K562 (cell line): ENCODE measurements around the gene BCAS3. TPM values are rescaled to one million over a fixed set of nuclear protein-coding genes. Genes with fewer than 3 reads are reported as not detected.

ENCODE experiments used
- ATAC-seq: fragments of 200-7000 bp; cut with Tn5 transposase; 3 replicates; pipeline ENCODE4 v1.9.1; 2020; ENCODE audit warnings: moderate library complexity
- BruUV-seq: library from RNA; stranded (reverse); fragments of 400-500 nt; replicated peaks from 2 replicates; lab custom pipeline; 2021; lab: Mats Ljungman, UMichigan
- CTCF ChIA-PET: fragments of 300-600 bp; formaldehyde crosslinking; extraction: SDS; loops from one replicate; lab custom pipeline; 2021; ENCODE audit warnings: low intra/inter-chr PET ratio; lab: Yijun Ruan, JAX
- POLR2A ChIA-PET: fragments of 300-600, 350-650 bp; sonication (Branson Sonifier 250); formaldehyde crosslinking; extraction: SDS; loops from one replicate; lab custom pipeline; 2021; ENCODE audit warnings: antibody characterized with exemption, inconsistent platforms; lab: Yijun Ruan, JAX
- DNase-seq, 4 experiments: peaks; one replicate each; pipeline versions ENCODE4 v3.0.0 to v3.0.0-alpha.2; 2011 to 2018; ENCODE audit warnings: low spot score in 3 of 4, mixed read lengths in 3 of 4; ENCODE audit errors: extremely low read depth in 1 of 4
- FAIRE-seq: peaks from 2 replicates; lab custom pipeline; 2011; peaks lifted over from hg19 to GRCh38; lab: Jason Lieb, UNC
- H2AFZ ChIP-seq: 2 replicates; pipeline ENCODE4 v1.6.0; 2011; ENCODE audit warnings: low read depth, low read length, control low read depth, inconsistent platforms
- H3K27ac ChIP-seq: fragments of 200-600 bp; 3 replicates; pipeline ENCODE4 v1.8.0; 2011; ENCODE audit warnings: low read depth, mild to moderate bottlenecking, control low read depth, inconsistent platforms, low read length, moderate library complexity, mixed read lengths; ENCODE audit errors: extremely low read depth
- H3K27me3 ChIP-seq, 2 experiments: fragments of 300-600 bp in 1 of 2; 2 replicates in 1 of 2; 3 replicates in 1 of 2; pipeline versions ENCODE4 v1.6.0 to v1.8.0; 2011; ENCODE audit warnings: inconsistent platforms in 2 of 2, low read length in 2 of 2, mild to moderate bottlenecking in 1 of 2, mixed read lengths in 1 of 2, moderate library complexity in 1 of 2; ENCODE audit not compliant: control insufficient read depth in 2 of 2, insufficient read depth in 2 of 2
- H3K36me3 ChIP-seq: fragments of 300-600 bp; 3 replicates; pipeline ENCODE4 v1.8.0; 2011; ENCODE audit warnings: mild to moderate bottlenecking, low read length, inconsistent platforms; ENCODE audit not compliant: control insufficient read depth, insufficient read depth
- H3K4me1 ChIP-seq, 2 experiments: fragments of 200-600 bp in 1 of 2; replicated peaks in 1 of 2; 2 replicates in 1 of 2; 3 replicates in 1 of 2; pipeline versions ENCODE4 v1.5.1 to v1.8.0; 2011; ENCODE audit warnings: inconsistent platforms in 2 of 2, low read length in 2 of 2, mild to moderate bottlenecking in 1 of 2, mixed read lengths in 1 of 2, moderate library complexity in 1 of 2; ENCODE audit not compliant: control insufficient read depth in 2 of 2, insufficient read depth in 2 of 2
- H3K4me2 ChIP-seq: 2 replicates; pipeline ENCODE4 v1.6.1; 2011; ENCODE audit warnings: low read length, control low read depth, inconsistent platforms, mixed read lengths; ENCODE audit not compliant: insufficient read depth
- H3K4me3 ChIP-seq: fragments of 200-600 bp; sonication (generic), shearing (Covaris generic); 2 replicates; pipeline ENCODE4 v1.5.1; 2016; ENCODE audit warnings: control low read depth, inconsistent platforms
- H3K79me2 ChIP-seq: fragments of 200-600 bp; 3 replicates; pipeline ENCODE4 v1.8.0; 2011; ENCODE audit warnings: low read length, inconsistent platforms; ENCODE audit not compliant: control insufficient read depth, insufficient read depth
- H3K9ac ChIP-seq, 2 experiments: 2 replicates each; pipeline versions ENCODE4 v1.6.0 to v1.6.1; 2011; ENCODE audit warnings: low read depth in 2 of 2, low read length in 2 of 2, control low read depth in 1 of 2, inconsistent platforms in 1 of 2, mild to moderate bottlenecking in 1 of 2, mixed read lengths in 1 of 2; ENCODE audit not compliant: insufficient read depth in 1 of 2
- H3K9me1 ChIP-seq: one replicate; pipeline ENCODE4 v1.6.0; 2011; ENCODE audit warnings: inconsistent platforms, mild to moderate bottlenecking, low read length, moderate library complexity; ENCODE audit not compliant: control insufficient read depth, insufficient read depth
- H3K9me3 ChIP-seq: replicated peaks from 2 replicates; pipeline ENCODE4 v1.5.1; 2011; ENCODE audit warnings: low read depth, low read length, inconsistent platforms; ENCODE audit not compliant: control insufficient read depth, insufficient read depth
- H4K20me1 ChIP-seq: replicated peaks from 2 replicates; pipeline ENCODE4 v1.6.1; 2011; ENCODE audit warnings: low read length, inconsistent platforms, mixed read lengths; ENCODE audit not compliant: control insufficient read depth, insufficient read depth
- ARID2 ChIP-seq: fragments of 450-650 bp; IDR thresholded peaks from 2 replicates; pipeline ENCODE4 v1.6.1; 2017; ENCODE audit warnings: antibody characterized with exemption, mild to moderate bottlenecking
- CBX1 ChIP-seq: sonication (generic); IDR thresholded peaks from 2 replicates; pipeline ENCODE4 v1.6.1; 2016; ENCODE audit warnings: antibody characterized with exemption, low read depth, mild to moderate bottlenecking
- CCAR2 ChIP-seq: fragments of 200-400 bp; formaldehyde crosslinking; IDR thresholded peaks from 2 replicates; pipeline ENCODE4 v1.6.1; 2017; ENCODE audit warnings: mild to moderate bottlenecking, low read depth, low read length
- FOXA3 ChIP-seq, 2 experiments: fragments of 450-650 bp in 1 of 2; sonication (generic) in 1 of 2; formaldehyde crosslinking; IDR thresholded peaks in 1 of 2; conservative IDR thresholded peaks in 1 of 2; 2 replicates each; pipeline versions ENCODE4 v1.4.0 to v1.8.0; 2020 to 2022; ENCODE audit warnings: mild to moderate bottlenecking in 2 of 2, missing genetic modification reagents in 1 of 2
- NFIX ChIP-seq: fragments of 250-450 bp; sonication (Bioruptor Pico); IDR thresholded peaks from 2 replicates; pipeline ENCODE4 v1.4.0; 2020; ENCODE audit warnings: low read depth, mild to moderate bottlenecking, moderate library complexity
- PHF21A ChIP-seq: fragments of 450-650 bp; IDR thresholded peaks from 2 replicates; pipeline ENCODE4 v1.6.1; 2017; ENCODE audit warnings: low read depth, borderline replicate concordance
- PML ChIP-seq: IDR thresholded peaks from 2 replicates; pipeline ENCODE4 v1.6.1; 2012; ENCODE audit warnings: low read length, inconsistent platforms
- ZNF165 ChIP-seq: fragments of 250-450 bp; sonication (Bioruptor Pico); IDR thresholded peaks from 2 replicates; pipeline ENCODE4 v1.4.0; 2020; ENCODE audit warnings: borderline replicate concordance
- WGBS: fragments of 100-300 bp; shearing (Covaris generic); methylation state at CpG from one replicate; pipeline ENCODE4 v1.1.6; 2016; ENCODE audit warnings: low coverage, mixed read lengths; ENCODE audit not compliant: insufficient coverage; ENCODE audit errors: missing lambda C conversion rate; 5-methylcytosine and 5-hydroxymethylcytosine counted together
- in situ Hi-C: fragments of 300-500 bp; cut with MboI; formaldehyde crosslinking; loops from 4 replicates; pipeline ENCODE4 v1.15.0; 2018; ENCODE audit warnings: inconsistent platforms, mixed read lengths
- intact Hi-C: fragments of 100-400 bp; cut with micrococcal nuclease; formaldehyde crosslinking; loops from 2 replicates; pipeline ENCODE4 v1.14.2; 2022
- polyA plus RNA-seq, 8 experiments: library from polyadenylated mRNA; depleted of rRNA in 4 of 8; stranded (reverse) in 5 of 8; unstranded in 3 of 8; fragments of >200 nt; fragmentation: Nextera tagmentation in 2 of 8; fragmentation: Illumina TruSeq in 1 of 8; extraction: Ambion mirVana in 2 of 8; extraction: Trizol in 1 of 8; gene quantifications; 2 replicates each; pipeline versions ENCODE4 v1.2.1 to v1.2.3, GENCODE V29; 2011 to 2014; ENCODE audit warnings: inconsistent platforms in 1 of 8, missing spikeins in 1 of 8
- total RNA-seq, 7 experiments: library from RNA; depleted of rRNA in 6 of 7; stranded (reverse); fragments of >200 nt in 6 of 7; fragmentation: Illumina TruSeq in 2 of 7; extraction: Trizol in 2 of 7; gene quantifications; 2 replicates each; pipeline versions ENCODE4 v1.2.1 to v1.2.3, GENCODE V29; 2011 to 2021; ENCODE audit warnings: low replicate concordance in 1 of 7
- TF ChIP-seq, protein P1 (sequence below): sonication (generic); formaldehyde crosslinking; IDR thresholded peaks from 2 replicates; pipeline ENCODE4 v1.8.0; 2022; ENCODE audit warnings: mild to moderate bottlenecking, low read depth, missing genetic modification reagents

Gene BCAS3
- total and polyA plus RNA-seq, 9 of the 15 experiments (the other 6 are each of a cell fraction or from before 2014, with no cell fraction given) = 1.9 to 5.5 (median 3.5) TPM

GRCh38 chr17:60947100-60947499, 269.4 kb downstream of the BCAS3 start:
- FAIRE-seq = no peak
- BruUV-seq = no TSS peak
- H3K27ac ChIP-seq = no peak overlapping the region
- in situ Hi-C loops = no loop called here
- ChIA-PET CTCF (no interaction called here), POLR2A (no interaction called here)
- H3K4me2 ChIP-seq = no peak overlapping the region
- H2AFZ ChIP-seq = no peak overlapping the region
- DNase-seq = no peak
- H3K4me1 ChIP-seq = no peaks in the 10 kb centered on the region
- H3K79me2 ChIP-seq = no peaks in the 10 kb centered on the region
- H3K36me3 ChIP-seq = no peaks in the 10 kb centered on the region
- 0% methylated on average over 1 of the region's 1 CpG for WGBS
- ATAC-seq = no peak
- intact Hi-C loops = no loop called here
- H3K9me3 ChIP-seq = no peaks in the 10 kb centered on the region
- no peak overlapping the region for H3K9ac ChIP-seq
- no peaks in the 10 kb centered on the region for H3K9me1 ChIP-seq
- no peak for TF ChIP-seq FOXA3 (CRISPR knock-in tag; conservative IDR thresholded peaks at IDR 0.05 in 1 of 2, IDR thresholded peaks at IDR 0.05 in 1 of 2)
- no peak for TF ChIP-seq ZNF165 (CRISPR knock-in tag)
- TF ChIP-seq ARID2 = no peak
- no peak for TF ChIP-seq PHF21A
- TF ChIP-seq, protein P1, sequence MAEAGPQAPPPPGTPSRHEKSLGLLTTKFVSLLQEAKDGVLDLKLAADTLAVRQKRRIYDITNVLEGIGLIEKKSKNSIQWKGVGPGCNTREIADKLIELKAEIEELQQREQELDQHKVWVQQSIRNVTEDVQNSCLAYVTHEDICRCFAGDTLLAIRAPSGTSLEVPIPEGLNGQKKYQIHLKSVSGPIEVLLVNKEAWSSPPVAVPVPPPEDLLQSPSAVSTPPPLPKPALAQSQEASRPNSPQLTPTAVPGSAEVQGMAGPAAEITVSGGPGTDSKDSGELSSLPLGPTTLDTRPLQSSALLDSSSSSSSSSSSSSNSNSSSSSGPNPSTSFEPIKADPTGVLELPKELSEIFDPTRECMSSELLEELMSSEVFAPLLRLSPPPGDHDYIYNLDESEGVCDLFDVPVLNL (CRISPR knock-in tag) = no peak
- no peak for TF ChIP-seq CBX1
- no peak for TF ChIP-seq CCAR2
- no peak for TF ChIP-seq PML
- no peak for TF ChIP-seq NFIX (CRISPR knock-in tag)
- H3K27me3 ChIP-seq = peaks cover 0 to 2% of the 10 kb centered on the region in 2 experiments; a peak in 2 of 5 replicates
- no peaks in the 10 kb centered on the region for H4K20me1 ChIP-seq
- H3K4me3 ChIP-seq = no peak overlapping the region
